Measurements from ENCODE around the gene DDX5.

DDX5 gene

DNA sequence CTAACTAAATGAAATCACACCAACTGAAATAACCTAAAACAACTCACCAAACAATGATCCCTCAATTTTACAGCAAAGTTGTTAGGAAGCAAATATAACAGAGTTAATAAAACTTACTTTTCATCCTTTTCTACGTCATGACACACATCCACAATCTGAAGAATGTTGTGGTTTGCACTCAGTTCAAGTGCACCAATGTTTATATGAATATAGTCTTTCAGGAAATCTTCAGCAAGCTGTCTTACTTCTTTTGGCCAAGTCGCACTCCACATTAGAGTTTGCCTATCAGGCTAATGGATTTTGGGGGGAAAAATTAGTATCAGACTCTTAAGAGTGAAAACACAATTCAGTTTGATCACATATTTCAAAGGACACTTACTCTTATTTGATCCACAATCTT lies 3.3 kb downstream of the DDX5 start:
- TF ChIP-seq, protein P1, sequence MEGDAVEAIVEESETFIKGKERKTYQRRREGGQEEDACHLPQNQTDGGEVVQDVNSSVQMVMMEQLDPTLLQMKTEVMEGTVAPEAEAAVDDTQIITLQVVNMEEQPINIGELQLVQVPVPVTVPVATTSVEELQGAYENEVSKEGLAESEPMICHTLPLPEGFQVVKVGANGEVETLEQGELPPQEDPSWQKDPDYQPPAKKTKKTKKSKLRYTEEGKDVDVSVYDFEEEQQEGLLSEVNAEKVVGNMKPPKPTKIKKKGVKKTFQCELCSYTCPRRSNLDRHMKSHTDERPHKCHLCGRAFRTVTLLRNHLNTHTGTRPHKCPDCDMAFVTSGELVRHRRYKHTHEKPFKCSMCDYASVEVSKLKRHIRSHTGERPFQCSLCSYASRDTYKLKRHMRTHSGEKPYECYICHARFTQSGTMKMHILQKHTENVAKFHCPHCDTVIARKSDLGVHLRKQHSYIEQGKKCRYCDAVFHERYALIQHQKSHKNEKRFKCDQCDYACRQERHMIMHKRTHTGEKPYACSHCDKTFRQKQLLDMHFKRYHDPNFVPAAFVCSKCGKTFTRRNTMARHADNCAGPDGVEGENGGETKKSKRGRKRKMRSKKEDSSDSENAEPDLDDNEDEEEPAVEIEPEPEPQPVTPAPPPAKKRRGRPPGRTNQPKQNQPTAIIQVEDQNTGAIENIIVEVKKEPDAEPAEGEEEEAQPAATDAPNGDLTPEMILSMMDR (IDR thresholded peaks at IDR 0.05; ENCODE audit: borderline replicate concordance, control extremely low read depth, extremely low read depth, insufficient read depth, missing control alignments) = no peak
- no peak for DNase-seq (ENCODE audit: low spot score)
- in situ Hi-C loops (cut with MboI; ENCODE audit: low sequenced_read_pairs, unreplicated experiment) = no loop called here

DNA sequence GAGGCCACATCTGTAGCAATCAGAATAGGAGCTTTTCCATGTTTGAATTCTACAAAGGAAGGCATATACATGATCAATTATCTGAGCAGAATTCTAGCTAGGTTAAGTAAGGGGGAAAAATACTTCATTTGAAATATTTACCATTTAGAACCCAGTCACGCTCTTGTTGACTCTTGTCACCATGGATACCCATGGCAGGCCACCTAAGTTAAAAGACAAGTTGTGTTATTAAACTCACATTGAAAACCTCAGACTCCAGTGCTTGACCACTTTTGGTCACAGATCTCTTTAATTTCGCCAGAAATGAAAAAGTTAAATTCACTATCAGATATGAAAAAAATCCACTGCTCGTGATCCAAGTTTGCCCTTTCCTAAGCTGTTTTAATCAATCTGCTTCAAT lies 4.1 kb downstream of the DDX5 start:
- no peak for DNase-seq (ENCODE audit: low spot score)
- TF ChIP-seq, protein P1 (IDR thresholded peaks at IDR 0.05; ENCODE audit: borderline replicate concordance, control extremely low read depth, extremely low read depth, insufficient read depth, missing control alignments) = no peak
- in situ Hi-C loops (cut with MboI; ENCODE audit: low sequenced_read_pairs, unreplicated experiment) = no loop called here

DNA sequence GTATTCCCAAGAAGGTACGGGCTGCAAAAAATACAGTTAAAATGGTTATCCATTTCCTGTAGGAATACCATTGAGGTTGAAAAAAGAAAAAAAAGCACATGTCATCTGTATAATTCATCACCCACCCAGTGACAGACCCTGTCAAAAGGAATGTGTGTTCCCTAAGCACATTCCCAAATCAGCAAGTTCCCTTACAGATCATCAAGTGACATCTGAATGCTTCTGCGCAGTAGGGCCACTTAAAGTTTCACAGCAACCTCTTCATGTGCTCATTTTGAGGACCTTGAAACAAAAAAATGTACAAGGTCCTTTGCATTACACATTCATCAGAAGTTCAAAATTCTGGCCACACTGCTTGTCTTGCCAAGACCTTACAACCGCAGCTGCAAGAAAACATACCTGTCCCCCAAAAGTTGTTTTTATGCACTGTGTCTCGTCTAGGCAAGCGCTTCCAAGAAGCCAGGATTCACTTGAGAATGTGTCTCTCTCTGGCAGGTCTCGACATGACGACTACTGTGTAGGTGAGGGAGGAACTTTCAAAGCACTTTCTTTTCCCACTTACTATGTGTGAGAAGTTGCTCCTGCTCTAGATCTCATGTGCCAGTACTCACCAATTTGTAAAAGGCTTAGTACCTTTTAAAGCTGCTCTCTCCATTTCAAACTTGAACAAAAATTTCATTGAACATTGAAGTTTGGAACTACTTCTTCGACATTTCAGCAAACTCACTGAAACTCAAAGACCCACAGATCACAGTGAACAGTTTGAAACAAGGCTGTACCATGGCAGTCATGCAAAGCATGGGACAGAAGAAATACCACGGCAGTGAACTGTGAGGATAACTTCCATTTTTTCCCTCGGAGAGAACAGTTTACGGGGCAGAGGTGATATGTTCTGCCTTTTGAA lies 5.0 kb downstream of the DDX5 start:
- in situ Hi-C loops (cut with MboI; ENCODE audit: low sequenced_read_pairs, unreplicated experiment) = no loop called here
- DNase-seq (ENCODE audit: low spot score) = no peak
- TF ChIP-seq, protein P1 (IDR thresholded peaks at IDR 0.05; ENCODE audit: borderline replicate concordance, control extremely low read depth, extremely low read depth, insufficient read depth, missing control alignments) = no peak

DNA sequence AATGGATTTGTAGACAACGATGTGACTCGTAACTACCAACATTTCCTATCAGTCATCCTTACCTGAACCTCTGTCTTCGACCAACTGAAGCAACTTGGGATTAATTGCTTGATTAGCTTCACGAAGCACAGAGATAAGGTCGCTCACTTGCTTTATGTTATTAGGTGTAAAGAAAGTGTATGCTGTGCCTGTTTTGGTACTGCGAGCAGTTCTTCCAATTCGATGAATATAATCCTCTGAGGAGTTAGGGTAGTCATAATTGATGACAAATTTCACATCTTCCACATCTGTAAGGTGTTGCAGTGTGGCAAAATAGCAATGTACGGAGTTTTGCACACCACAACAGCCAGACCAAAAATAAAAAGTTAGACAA lies 5.6 kb downstream of the DDX5 start:
- TF ChIP-seq, protein P1 (IDR thresholded peaks at IDR 0.05; ENCODE audit: borderline replicate concordance, control extremely low read depth, extremely low read depth, insufficient read depth, missing control alignments) = no peak
- DNase-seq (ENCODE audit: low spot score) = no peak
- in situ Hi-C loops (cut with MboI; ENCODE audit: low sequenced_read_pairs, unreplicated experiment) = no loop called here

DNA sequence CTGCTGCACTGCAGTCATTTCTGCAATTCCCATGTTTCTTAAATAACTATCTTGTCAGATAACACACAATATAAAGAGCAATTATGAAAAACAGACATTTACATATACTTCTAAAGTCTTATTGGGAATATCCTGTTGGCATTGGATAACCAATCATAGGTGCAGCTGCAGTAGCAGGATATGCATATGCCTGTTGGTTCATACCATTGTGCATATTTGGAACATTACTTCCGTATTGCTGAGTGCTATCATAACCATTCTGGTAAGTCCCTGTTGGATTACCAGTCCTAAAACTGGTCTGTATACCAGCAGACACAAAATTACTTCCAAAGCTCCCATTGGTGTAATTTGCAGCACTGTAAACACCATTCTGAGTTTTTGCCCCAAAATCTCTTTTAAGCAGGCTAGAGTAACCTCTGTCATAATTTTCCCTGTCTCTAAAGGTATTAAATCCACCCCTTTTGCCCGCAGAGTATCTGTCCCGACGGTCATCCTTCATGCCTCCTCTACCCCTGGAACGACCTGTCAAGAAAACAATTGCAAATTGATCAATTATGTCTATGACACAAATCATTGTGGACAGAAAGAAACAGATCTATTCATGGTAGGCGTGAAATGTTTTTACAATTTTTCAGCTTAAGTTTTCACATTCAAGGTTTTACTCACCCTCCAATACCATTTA lies 6.1 kb downstream of the DDX5 start:
- TF ChIP-seq, protein P1 (IDR thresholded peaks at IDR 0.05; ENCODE audit: borderline replicate concordance, control extremely low read depth, extremely low read depth, insufficient read depth, missing control alignments) = no peak
- in situ Hi-C loops (cut with MboI; ENCODE audit: low sequenced_read_pairs, unreplicated experiment) = no loop called here
- DNase-seq (ENCODE audit: low spot score) = no peak

- DNase-seq (ENCODE audit: low spot score) = no peak
- TF ChIP-seq, protein P1 (IDR thresholded peaks at IDR 0.05; ENCODE audit: borderline replicate concordance, control extremely low read depth, extremely low read depth, insufficient read depth, missing control alignments) = no peak
- in situ Hi-C loops (cut with MboI; ENCODE audit: low sequenced_read_pairs, unreplicated experiment) = no loop called here
Observed at GRCh38 chr17:64498308-64499203, 7.5 kb downstream of the DDX5 start.

Measured in GM13976 (cell line).